GM12872 (cell line): ENCODE data around the gene HOXC6.

Experiments used
- TF ChIP-seq, protein P1 (sequence below): IDR thresholded peaks from 3 replicates; pipeline ENCODE4 v1.5.1; 2011; ENCODE audit warnings: low read depth, mild to moderate bottlenecking, low read length, moderate library complexity; ENCODE audit not compliant: insufficient read depth

HOXC6 gene

DNA sequence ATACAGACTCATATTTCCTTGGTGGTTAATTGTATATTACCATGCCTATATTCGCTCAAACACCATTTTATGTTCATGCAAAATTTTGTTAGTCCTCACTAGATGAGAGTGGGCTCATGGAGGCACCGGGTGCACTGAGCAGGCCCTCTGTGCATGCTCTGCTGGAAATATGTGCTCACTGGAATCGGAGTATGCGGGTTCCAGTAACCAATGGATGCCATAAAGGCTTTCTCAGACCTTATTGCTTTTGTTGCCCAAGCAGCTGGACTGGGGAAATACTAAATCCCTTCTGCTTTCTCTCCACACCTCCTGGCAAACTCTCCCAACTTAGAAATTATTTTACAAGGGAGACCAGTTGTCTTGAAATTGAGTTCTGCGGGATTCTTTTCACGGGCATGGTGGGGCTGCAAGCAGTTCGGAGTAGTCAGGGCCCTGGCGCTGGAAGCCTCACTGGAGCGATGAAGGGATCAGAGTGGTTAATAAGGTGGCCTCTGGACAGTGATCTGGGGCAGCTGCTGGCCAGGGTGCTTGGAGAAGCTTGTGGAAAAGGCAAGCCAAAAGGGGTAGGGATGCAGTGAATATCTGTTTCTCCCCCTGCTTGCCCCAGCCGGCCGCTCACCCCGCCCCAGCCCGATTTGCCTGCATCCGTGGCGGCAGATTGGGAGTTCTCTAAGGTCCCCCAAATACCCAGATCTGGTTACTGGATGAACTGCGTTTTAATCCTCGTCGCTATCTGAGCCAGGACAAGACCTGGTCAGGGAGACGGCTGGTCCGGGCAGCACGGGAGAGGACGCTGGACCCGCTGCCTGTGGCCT is 7.4 kb upstream of the HOXC6 start:
- TF ChIP-seq, protein P1, sequence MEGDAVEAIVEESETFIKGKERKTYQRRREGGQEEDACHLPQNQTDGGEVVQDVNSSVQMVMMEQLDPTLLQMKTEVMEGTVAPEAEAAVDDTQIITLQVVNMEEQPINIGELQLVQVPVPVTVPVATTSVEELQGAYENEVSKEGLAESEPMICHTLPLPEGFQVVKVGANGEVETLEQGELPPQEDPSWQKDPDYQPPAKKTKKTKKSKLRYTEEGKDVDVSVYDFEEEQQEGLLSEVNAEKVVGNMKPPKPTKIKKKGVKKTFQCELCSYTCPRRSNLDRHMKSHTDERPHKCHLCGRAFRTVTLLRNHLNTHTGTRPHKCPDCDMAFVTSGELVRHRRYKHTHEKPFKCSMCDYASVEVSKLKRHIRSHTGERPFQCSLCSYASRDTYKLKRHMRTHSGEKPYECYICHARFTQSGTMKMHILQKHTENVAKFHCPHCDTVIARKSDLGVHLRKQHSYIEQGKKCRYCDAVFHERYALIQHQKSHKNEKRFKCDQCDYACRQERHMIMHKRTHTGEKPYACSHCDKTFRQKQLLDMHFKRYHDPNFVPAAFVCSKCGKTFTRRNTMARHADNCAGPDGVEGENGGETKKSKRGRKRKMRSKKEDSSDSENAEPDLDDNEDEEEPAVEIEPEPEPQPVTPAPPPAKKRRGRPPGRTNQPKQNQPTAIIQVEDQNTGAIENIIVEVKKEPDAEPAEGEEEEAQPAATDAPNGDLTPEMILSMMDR = no peak

DNA sequence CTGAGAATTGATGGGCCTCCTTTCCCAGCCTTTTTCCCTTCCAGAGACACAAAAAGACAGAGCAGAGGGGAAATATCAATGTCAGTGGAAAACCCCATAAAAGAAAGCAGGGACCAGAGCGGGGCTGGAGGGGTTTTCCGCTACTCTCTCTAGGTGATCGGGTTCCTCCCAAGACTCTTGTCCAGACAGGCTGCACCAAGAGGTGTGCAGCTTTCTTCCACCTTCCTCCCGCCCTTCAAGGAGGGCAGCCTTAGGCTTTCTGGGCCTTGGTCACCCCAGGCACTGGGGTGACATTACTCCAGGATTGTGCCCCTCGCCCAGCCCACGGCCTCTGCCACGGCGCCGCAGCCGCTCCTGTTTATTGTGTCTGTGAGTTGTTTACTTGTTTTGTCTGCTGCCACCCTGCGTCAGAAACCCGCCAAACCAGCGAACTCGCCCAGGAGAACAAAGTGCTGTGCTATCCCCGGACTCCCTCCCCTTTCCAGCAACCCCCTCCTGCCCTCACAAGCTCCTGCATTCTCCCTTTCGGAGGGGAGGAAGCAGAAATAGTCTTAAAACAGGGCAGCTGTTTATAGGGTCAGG is 6.7 kb upstream of the HOXC6 start:
- TF ChIP-seq, protein P1 = peak; percentile 66

GRCh38 chr12:54022960-54023884 is 5.0 kb upstream of the HOXC6 start:
- TF ChIP-seq, protein P1 = no peak

DNA sequence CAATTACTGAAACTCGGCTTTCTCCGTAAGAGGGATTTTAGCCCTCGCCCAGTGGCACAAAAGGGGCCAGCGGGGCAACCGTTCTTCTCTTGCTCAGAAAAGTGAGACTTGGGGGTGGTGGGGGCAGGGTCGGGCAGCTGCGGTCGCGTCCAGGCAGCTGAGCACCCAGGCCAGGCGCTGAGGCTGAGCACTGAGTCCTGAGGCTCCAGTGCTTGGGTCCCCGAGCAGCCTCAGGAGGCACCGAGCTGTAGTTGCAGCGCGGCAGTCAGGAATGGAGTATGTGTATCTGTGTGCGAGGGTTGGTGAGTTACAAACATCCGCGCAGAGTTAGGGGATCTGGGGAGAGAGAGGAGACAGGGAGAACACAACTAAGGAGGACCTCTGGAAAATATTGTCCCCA is 4.1 kb upstream of the HOXC6 start:
- TF ChIP-seq, protein P1 = no peak

- TF ChIP-seq, protein P1 = no peak
Observed at GRCh38 chr12:54024581-54025305, 3.5 kb upstream of the HOXC6 start.

DNA sequence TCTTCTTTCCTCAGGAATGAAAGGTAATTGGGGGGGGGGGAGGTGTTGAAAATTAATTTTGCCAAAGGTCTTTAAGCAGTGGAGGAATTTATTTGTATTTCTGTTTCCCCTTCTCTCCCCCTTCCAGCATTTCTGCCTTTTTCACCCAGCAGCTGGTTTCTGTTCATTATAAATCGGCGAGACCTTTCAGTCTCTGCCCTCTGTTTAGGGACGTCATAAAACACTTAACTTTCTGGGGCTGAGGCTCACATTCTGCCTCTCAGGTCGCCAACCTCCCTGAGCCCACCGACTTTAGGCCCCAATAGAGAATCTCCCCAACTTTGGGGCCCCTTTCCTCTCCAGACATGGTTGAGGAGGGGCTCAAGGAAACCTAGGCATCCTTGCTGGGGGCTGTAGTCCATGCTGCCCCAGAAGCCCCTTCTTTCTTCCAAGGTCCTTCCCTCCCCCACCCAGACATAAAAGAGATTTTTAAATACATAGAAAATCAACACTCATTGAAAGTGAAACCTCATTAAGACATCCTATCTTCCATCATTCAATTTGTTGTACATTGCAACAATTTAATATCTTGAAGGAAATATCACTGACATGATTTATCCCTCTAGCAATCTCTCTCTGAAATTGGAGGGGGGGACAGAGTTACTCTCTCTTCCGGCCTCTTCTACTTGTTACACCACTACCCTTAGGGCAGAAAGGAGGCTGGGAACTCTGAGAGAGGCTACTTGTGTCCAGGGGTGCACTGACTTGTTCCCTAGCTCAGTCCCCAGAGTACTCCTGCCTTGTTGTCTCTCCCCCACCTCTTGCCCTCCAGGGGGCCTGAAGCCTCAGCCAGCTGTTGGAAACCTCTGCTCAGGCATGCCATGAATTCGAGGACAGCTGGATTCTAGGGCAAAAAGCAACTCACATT is 2.5 kb upstream of the HOXC6 start:
- TF ChIP-seq, protein P1 = no peak
